Neural progenitor cell (in vitro differentiated cells): Measurements from ENCODE around the gene CDT1.

Source experiments
- CTCF ChIP-seq: fragments of 200-600 bp; sonication (generic); IDR thresholded peaks from 2 replicates; pipeline ENCODE4 v1.5.1; 2017; ENCODE audit warnings: antibody characterized with exemption, mild to moderate bottlenecking
- EZH2 ChIP-seq: fragments of 200-600 bp; sonication (generic); IDR thresholded peaks from 2 replicates; pipeline ENCODE4 v1.6.1; 2017; ENCODE audit warnings: antibody characterized with exemption, mild to moderate bottlenecking, moderate library complexity
- EZH2phosphoT487 ChIP-seq: fragments of 200-600 bp; sonication (generic); IDR thresholded peaks from 2 replicates; pipeline ENCODE4 v1.6.1; 2017; ENCODE audit warnings: antibody characterized with exemption

GRCh38 chr16:88830783-88831182, 27.2 kb downstream of the CDT1 start:
- TF ChIP-seq CTCF = no peak
- TF ChIP-seq EZH2phosphoT487 = no peak
- no peak for TF ChIP-seq EZH2
